IPS-18c (cell line): ENCODE results near the gene TEDC1.

Source experiments
- H3K4me3 ChIP-seq: 2 replicates; pipeline ENCODE4 v1.7.0; 2013; ENCODE audit warnings: low read depth, mild to moderate bottlenecking, low read length, moderate library complexity; ENCODE audit not compliant: insufficient read depth
- H3K9me3 ChIP-seq: one replicate; pipeline ENCODE4 v1.6.1; 2013; ENCODE audit warnings: mild to moderate bottlenecking, low read length, moderate library complexity; ENCODE audit not compliant: control insufficient read depth, insufficient read depth

Gene TEDC1

DNA sequence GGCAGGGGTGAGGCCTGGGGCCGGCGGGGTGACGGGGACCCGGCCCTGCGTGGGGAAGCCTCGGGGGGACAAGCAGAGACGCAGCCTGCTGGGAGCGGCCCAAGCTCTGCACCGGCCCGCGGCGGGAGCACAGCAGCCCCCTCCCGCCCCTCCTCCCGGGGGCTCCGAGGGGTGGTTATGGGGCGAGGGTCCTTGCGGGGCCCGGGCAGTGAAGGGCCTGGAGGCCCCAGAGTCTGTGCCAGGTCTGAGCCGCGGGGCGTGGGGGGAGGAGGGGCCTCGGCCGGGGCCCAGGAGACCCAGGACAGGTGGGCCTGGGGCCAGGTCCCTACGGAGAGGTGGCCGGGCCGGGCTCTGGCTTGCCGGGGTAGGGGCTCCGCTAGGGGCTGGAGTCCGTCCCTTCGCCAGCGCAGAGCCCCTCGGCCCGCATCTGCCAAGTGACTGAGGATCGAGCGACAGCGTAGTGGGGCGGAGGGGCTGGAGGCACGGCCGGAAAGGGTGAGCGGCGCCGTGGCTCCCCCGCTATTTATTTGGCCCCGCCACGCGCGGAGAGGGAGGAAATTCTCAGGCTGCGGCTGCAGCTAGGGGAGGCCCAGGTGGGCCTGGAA, 35.8 kb downstream of the TEDC1 start:
- peaks cover 2% of the 10 kb centered on the region for H3K9me3 ChIP-seq
- H3K4me3 ChIP-seq, result peak overlapping the region; percentile 43

DNA sequence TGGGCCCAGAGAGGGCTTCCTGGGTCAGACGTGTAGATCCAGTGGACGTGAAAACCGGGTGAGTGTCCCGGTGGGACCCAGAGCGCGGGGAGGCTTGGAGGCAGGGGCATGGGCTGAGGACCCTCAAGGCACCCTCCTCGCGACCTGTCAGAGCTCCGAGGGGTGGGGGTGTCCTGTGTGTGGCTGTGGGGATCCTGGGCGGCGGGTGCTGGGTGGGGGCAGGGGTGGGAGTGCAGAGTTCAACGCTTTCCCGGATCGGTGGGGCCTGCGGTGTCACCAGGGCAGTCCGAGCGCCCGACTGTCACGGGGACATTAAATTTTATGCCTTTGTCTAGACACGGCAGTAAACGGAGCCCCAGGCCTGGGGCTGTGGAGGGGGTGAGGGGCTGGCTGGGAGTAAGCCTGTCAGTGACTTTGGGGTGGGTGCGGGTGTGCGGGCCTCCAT, 36.4 kb downstream of the TEDC1 start:
- H3K9me3 ChIP-seq, result peaks cover 2% of the 10 kb centered on the region
- peak overlapping the region; percentile 43 for H3K4me3 ChIP-seq

DNA sequence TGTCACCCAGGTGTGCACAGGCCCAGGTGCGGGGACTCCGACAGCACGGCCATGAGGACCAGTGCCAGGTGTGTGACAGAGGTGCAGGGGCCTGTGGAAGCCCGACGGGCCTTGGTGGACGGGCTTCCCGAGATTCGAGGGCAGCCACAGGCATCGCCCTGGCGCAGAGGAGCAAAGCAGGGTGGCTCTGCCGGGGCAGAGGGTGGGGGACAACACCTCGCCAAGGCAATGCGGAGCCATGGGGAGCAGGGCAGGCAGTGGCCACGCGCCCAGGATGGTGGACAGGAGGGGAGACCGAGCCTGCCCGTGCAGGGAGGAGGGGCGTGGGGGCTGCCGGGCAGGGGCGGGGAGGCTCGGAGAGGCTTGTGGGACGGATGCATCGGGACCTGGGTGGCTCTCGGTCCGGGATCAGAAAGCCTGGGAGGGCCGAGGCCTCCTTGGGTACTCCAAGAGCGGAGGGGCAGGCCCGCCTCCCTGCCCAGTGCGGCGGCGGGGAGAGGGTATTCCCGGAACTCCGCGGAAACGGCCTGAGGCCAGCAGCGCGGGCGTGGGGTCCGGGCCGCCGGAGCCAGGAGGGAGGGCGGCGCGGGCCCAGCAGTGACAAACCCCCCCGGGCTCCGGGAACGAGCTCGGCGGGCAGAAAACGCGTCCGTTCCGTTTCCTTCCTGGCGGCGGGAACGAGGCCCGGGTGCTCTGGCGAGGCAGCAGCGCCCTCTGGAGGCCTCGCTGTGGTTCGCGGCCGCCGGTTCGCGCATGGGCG, 37.0 kb downstream of the TEDC1 start:
- Histone ChIP-seq H3K9me3 (peaks cover 2% of the 10 kb centered on the region), H3K4me3 (peak overlapping the region; percentile 50; the same call in 1 of the 2 replicates)

DNA sequence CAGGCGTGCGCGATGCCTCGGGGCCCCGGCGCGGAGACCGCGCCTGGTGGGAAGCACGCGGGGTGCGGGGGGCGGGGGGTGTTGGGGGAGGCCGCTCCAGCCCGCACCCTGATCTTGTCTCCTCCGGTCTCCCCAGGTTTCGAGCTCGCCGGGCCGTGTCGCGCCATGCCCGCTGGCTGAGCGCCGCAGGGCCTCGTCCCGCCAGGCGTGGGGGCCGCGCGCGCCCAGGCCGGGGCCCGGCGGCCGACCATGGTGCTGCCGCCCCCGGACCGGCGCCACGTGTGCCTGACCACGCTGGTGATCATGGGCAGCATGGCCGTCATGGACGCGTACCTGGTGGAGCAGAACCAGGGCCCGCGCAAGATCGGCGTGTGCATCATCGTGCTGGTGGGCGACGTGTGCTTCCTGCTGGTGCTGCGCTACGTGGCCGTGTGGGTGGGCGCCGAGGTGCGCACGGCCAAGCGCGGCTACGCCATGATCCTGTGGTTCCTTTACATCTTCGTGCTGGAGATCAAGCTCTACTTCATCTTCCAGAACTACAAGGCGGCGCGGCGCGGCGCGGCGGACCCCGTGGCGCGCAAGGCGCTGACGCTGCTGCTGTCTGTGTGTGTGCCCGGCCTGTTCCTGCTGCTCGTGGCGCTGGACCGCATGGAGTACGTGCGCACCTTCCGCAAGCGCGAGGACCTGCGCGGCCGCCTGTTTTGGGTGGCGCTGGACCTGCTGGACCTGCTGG, 37.7 kb downstream of the TEDC1 start:
- 0 out of 2 replicates have a peak overlapping the region, but pooled peaks have one; percentile 20 for H3K4me3 ChIP-seq
- H3K9me3 ChIP-seq, result peaks cover 2% of the 10 kb centered on the region

DNA sequence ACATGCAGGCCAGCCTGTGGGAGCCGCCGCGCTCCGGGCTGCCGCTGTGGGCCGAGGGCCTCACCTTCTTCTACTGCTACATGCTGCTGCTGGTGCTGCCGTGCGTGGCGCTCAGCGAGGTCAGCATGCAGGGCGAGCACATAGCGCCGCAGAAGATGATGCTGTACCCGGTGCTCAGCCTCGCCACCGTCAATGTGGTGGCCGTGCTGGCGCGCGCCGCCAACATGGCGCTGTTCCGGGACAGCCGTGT, 38.2 kb downstream of the TEDC1 start:
- Histone ChIP-seq H3K4me3 (no peak overlapping the region), H3K9me3 (peaks cover 2% of the 10 kb centered on the region)

DNA sequence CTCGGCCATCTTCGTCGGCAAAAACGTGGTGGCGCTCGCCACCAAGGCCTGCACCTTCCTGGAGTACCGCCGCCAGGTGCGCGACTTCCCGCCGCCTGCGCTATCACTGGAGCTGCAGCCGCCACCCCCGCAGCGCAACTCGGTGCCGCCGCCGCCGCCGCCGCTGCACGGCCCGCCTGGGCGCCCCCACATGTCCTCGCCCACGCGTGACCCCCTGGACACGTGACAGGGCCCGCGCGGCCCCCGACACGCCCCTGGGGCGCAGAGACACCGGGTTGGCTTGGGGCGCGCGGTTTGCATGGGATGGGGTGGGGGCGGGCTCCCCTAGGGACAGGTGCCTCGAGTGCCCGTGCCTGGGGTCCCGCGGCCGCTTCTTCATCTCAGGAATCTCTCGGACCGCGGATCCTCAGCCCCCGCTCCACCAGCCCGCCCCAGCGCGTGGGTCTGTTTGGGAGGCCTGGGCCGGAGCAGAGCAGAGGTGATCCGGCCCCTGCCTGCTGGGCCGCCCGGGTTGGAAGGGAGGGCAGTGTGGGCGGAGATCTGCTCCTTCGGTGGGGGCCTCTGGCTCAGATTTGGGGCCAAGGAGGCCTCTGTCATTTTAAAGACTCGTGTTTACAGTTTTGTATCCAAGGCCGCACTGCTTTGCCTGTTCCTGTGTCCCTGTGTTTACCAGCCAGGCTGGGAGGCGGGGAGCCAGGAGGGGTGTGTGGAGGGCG, 38.7 kb downstream of the TEDC1 start:
- H3K9me3 ChIP-seq, result peaks cover 2% of the 10 kb centered on the region
- H3K4me3 ChIP-seq, result no peak overlapping the region

DNA sequence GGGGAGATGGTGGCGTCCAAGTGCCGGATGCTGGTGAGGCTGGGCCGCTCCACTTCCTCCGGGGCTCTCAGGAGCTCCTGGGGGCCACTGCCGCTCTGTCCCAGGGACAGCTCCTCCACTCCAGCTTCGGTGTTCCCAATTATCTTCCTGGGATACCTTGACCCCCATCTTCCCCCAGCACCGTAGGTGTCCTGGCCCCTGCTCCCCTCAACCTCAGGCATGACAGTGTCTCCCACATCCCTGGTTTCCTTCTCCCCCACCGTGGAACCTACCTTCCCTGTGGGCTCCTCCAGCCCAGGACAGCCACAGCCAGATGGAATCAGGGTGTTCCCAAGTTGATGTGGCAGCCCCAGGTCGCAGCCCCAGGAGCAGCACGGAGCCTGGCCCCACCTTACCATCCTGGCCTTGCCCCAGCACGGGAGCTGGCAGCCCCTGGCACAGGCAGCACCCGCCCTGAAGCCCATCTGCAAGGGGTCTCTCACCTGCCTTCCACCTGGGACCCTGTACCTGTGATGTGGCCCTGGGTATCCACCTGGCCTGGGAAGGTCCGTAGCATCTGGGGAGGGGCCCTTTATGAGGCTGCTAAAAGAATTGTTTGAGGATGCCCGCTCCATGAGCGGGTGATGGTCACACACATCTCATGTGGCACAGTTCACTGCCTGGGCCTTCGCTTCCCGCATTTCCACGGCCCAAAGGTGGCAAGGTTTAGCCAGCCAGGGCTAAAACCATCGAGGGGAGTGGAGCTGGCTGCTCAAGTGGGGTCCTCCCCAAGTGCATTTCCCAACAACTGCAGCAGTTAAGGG, 39.4 kb downstream of the TEDC1 start:
- H3K9me3 ChIP-seq, result peaks cover 2% of the 10 kb centered on the region
- H3K4me3 ChIP-seq, result no peak overlapping the region

DNA sequence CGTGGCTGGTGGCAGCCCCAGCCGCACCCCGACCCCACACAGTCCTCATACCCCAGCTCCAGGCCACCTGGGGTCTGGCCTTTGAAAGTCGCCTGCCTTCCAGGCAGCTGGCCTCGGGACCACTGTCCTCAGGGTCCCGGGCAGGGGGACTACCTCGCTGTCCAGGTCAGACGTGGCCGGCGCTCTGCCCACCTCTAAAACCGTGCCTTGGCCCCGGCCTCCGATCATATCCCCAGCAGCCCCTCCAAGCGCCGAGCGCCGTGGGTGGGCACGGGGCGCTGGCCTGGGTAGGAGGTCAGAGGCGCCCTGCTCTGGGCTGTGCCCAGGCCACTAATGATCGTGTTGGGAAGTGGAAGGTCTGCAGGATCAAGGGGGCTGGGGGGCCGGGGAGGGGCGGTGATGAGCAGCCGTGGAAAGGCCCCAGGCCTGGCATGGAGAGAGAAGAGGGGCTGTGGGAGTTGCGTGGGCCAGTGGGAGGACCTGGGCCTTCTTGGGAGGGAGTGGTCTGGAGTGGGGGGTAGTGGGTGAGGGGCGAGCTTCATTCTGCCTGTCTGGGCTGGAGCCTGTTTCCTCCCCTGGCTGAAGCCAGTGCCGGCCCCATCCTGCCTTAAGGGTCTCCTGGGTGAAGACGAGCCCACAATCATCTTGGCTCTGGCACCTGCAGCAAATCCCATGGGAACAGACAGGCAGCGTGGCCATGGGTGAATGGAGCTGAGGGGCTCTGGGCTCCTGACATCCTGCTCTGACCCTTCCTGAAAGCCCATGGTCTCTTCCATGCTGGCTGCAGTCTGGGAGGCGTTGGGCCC, 40.2 kb downstream of the TEDC1 start:
- H3K4me3 ChIP-seq, result no peak overlapping the region
- no peaks in the 10 kb centered on the region for H3K9me3 ChIP-seq

DNA sequence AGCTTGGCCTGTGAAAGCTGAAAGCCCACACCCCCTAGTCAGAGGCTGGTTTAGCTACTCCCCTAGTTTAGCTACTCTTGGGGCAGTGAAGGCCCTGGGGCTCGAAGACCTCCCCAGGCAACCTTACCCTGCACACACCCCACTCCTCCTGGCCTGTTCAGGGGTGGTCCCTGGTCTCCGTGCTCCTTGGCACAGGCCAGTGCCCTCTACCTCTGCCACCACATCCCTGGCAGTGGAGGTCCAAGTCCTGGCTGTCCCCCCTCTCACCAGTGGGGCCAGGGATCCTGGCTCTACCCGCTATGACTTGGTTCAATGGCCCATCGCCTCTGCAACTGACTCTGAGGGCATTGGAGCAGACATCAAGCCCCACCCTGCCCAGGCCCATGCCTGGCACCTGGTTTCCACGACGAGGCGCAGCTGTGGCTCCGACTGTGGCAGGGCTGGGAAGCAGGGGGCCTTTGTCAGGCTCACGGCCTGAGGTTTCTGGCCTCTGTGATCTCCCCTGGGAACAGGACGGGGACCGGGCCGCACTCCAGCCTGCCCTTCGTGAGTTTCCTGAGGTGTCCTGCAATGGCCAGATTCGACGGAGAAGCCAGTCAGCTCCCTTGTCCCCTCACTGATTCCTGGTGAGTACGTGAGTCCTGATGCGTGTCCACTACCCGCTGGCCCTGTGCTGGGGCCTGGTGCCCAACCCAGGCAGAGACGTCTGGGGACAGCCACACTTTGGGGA, 41.0 kb downstream of the TEDC1 start:
- no peaks in the 10 kb centered on the region for H3K9me3 ChIP-seq
- H3K4me3 ChIP-seq, result no peak overlapping the region

DNA sequence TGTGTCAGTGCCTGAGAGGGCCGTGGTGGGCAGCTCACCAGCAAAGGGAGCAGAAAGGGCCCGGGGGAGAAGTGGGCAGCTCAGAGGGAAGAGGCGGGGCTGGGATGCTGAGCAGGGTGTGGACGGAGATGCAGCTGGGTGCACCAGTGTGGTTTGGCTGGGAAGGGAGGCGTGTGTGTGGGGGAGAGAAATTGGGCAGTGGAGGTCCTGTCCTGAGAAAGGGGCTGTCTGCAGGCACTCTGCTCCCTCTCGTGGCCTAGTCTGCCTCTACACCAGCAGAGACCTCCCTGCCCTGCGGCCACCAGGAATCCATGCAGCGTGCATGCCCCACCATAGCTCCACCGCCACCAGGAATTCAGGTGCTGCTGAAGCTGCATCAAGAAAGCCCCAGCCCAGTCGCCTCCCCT, 41.7 kb downstream of the TEDC1 start:
- Histone ChIP-seq H3K9me3 (peaks cover 2% of the 10 kb centered on the region), H3K4me3 (no peak overlapping the region)

DNA sequence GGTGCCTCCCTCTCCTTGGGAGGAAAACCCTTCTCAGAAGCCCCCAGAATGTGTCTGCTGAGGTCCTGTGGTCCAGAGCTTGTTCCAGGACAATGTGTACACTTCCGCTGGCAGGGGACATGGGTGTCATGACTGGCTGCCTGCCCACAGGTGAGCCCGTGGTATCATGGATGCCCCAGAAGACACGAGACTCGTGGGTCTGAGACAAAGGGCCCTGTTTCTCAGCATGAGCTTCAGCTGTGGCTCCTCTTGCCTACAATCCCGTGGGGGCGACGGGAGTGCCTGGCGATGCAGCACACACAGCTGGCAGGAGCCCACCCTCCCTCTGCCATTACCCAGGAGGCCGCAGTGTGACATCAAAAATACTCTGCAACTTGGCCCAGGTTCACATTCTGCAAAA, 42.3 kb downstream of the TEDC1 start:
- H3K4me3 ChIP-seq, result no peak overlapping the region
- H3K9me3 ChIP-seq, result peaks cover 2% of the 10 kb centered on the region

DNA sequence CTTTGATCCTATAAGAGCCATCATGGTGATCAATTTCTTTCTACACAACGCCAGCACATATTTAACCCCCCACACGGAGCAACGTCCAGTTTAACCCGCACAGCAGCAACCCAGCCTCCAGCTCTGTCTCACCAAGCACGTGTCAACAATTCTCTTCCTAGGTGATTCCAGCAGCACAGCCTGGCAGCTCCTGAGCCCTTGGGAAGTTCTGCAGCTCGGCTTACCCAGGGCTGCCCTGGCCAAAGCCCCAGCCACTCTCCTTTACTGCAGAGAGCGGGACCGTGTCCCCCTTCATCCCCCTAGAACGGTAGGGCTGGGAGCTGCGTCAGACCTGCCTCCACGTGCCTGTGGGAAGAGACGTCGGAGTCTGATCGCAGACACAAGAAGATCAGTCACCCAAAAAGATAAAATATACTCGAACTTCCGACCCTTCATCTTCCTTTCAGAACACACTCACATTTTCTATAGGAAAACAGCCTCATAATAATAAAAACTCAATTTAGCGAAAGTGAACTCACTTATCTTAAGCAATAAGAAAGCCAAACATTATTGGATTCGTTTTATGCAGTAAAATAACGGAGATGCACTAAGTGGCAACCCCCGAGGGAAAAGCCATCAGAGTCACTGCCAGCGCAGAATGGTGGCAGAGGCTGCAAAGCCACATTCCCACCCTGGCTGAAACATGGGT, 42.9 kb downstream of the TEDC1 start:
- Histone ChIP-seq H3K9me3 (peaks cover 2% of the 10 kb centered on the region), H3K4me3 (no peak overlapping the region)

DNA sequence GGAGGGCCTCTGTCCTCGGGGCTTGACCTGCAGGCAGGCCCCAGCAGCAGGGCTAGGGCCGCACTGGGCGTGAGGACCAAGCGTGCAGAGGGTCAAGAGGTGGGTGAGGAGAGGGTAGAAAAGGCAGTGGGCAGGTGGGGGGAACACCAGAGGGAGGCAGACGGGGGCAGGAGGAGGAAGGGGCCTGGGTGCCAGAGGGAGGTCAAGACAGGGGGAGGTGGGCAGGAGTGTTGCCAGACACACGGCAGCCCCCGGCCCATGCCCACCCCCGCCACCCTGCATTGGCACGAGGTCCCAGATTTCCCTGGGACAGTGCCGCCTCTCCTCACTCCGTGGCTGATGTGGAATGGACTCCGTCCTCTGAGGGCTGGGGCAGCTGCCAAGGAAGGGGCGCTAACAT, 43.5 kb downstream of the TEDC1 start:
- peaks cover 5% of the 10 kb centered on the region for H3K9me3 ChIP-seq
- no peak overlapping the region for H3K4me3 ChIP-seq

DNA sequence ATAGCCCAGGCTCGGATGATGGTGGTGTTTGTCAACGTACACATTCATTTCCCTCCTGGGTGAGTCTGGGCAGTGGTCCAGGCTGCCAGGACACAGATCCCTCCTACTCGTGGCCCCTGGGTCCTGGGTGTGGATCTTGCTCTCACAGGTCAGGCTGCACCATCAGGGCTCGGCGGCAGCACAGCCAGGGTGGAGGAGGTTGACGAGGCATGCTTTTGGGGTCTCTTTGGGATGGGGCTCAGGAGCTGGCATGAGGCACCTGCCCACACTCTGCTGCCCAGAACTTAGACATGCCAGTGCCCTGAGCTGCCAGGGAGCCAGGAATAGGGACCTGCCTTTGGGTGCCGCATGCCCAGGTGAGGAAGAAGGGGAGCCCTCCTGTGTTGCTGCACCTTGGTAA, 45.0 kb downstream of the TEDC1 start:
- Histone ChIP-seq H3K4me3 (no peak overlapping the region), H3K9me3 (peaks cover 13% of the 10 kb centered on the region)
